Stimulated activated CD4-positive, alpha-beta T cell treated with anti-CD3 and anti-CD28 coated beads, Interleukin-4, amount 100 ng/mL, for 4 hours (primary cell): Measurements from ENCODE around the gene OR2T8.

Source experiments
- DNase-seq, 2 experiments: peaks; one replicate each; pipeline ENCODE4 v3.0.0-alpha.2; 2020

OR2T8 gene

DNA sequence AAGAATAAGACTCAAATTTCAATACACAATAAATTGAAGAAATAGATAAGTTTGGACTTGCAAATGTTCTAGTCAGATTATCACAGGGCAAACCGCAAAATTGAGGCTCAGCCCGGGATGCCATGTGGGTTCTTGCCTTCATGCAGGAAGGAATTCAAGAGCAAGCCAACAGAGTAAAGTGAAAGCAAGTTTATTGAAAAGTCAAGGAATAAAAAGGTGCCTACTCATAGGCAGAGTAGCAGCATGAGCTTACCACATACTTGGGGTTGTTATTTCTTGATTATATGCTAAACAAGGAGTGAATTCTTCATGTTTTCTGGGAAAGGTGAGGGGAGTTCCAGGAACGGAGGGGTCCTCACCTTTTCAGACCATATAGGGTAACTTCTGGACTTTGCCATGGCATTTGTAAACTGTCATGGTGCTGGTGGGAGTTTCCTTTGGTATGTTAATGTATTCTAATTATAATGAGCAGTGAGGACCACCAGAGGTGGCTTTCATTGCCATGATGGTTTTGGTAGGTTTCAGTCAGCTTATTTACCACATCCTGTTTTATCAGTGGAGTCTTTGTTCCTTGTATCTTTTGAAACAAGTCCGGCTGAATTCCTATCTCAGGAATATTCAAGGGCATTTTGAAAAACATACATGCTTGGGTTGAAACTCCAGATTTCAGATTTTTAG, 43.0 kb downstream of the OR2T8 start:
- no peak for DNase-seq

- no peak for DNase-seq
Measured at GRCh38 chr1:247964933-247965332, 44.9 kb downstream of the OR2T8 start, which contains the start of gene OR2AK2. Gene OR2AK2 (plus strand): TSS chr1:247965233. CDS start chr1:247965377, 144 bp downstream.

GRCh38 chr1:247966532-247967204, 46.6 kb downstream of the OR2T8 start:
- no peak for DNase-seq
